Measurements from ENCODE around the gene IFITM2.

DNA sequence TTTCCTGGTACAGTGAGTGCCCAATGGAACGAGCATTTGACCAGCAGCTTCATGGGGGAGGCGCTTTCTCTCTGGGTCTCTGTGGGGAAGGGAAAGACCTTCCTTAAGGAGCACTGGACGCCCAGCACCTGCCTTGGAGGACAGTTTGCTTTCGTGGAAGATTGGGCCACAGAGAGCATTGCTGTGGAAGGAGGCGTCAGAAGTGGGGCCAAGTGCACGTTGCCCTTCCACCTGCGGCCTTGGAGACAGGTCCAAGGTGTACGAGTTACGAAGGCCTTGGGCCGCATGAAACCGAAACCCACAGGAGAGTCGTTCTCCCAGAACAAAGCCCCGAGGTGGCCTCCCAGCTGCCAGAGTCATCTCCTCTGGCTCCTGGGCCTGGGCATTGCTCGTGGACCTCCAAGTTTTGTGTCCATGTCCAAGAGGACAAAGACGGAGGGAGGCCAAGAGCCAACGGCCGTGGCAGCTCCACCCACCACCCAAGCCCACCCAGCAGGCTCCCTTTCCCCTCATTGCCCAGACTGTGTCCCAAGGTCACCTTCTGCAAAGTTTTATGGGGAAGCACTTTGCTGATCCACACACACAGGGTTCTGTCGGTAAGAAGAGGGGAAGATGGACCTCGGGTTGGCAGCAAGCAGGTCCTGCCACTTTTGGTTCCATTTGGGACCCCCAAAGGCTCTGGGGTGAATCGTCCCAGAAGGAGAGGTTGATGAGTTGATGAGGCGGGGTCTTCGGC lies 35.3 kb upstream of the IFITM2 start:
- TF ChIP-seq CTCF (IDR thresholded peaks at IDR 0.05) (no peak), POLR2A (IDR thresholded peaks at IDR 0.05) (no peak)

All from right lobe of liver (tissue), 4 donors.